Mesothelial cell of epicardium (in vitro differentiated cells): ENCODE data around the gene ARG2. TPM values are rescaled to one million over a fixed set of nuclear protein-coding genes. Genes with fewer than 3 reads are reported as not detected.

Source experiments
- DNase-seq, 2 experiments: peaks; one replicate each; pipeline ENCODE4 v3.0.0; 2021; ENCODE audit warnings: low spot score in 2 of 2; ENCODE audit not compliant: unreplicated experiment in 2 of 2
- H3K27ac Mint-ChIP-seq: 2 replicates; pipeline ENCODE4 v1.8.0; 2021; ENCODE audit warnings: mixed read lengths
- H3K27me3 Mint-ChIP-seq: 2 replicates; pipeline ENCODE4 v1.8.0; 2021; ENCODE audit warnings: low read depth, mixed read lengths
- H3K36me3 Mint-ChIP-seq: 2 replicates; pipeline ENCODE4 v1.8.0; 2021; ENCODE audit warnings: mixed read lengths
- H3K4me1 Mint-ChIP-seq: 2 replicates; pipeline ENCODE4 v1.8.0; 2021; ENCODE audit warnings: mixed read lengths
- H3K4me3 Mint-ChIP-seq: 2 replicates; pipeline ENCODE4 v1.8.0; 2021; ENCODE audit warnings: mild to moderate bottlenecking, moderate library complexity, mixed read lengths
- H3K9me3 Mint-ChIP-seq: 2 replicates; pipeline ENCODE4 v1.8.0; 2021; ENCODE audit warnings: mixed read lengths
- CTCF ChIP-seq: fragments of 200-600 bp; sonication (generic); IDR thresholded peaks from one replicate; pipeline ENCODE4 v1.5.0; 2021; ENCODE audit warnings: antibody characterized with exemption; ENCODE audit not compliant: unreplicated experiment
- total RNA-seq: library from RNA; stranded (reverse); gene quantifications from 3 replicates; pipeline ENCODE4 v1.2.1, GENCODE V29; 2021

Gene ARG2
- total RNA-seq, 1 donor from 2014 or later = 2.5 TPM

GRCh38 chr14:67666750-67667449 lies 47.2 kb downstream of the ARG2 start:
- peak; percentile 43 for TF ChIP-seq CTCF
- Mint-ChIP-seq H3K27ac (peak overlapping the region; percentile 84), H3K4me1 (no peaks in the 10 kb centered on the region), H3K27me3 (no peaks in the 10 kb centered on the region), H3K4me3 (no peak overlapping the region), H3K36me3 (peaks cover 7% of the 10 kb centered on the region), H3K9me3 (no peaks in the 10 kb centered on the region)
- DNase-seq = no peak

DNA sequence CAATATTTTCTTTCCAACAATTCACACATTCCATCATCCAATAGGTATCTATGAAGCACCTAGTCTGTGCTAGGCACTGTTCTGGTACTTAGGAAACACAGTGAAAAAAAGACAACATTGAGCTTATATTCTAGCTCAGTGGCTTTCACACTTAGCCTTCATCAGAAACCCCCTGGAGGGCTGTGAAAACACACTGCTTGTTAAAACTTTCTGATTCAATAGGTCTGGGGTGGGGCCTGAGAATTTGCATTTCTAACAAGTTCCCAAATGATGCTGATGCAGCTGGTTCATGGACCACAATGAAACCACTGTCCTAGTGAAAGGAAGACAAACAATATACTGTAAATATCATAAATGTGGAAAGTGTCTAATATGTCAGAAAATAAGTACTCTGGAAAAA lies 48.8 kb downstream of the ARG2 start:
- Mint-ChIP-seq H3K4me3 (no peak overlapping the region), H3K4me1 (peaks cover 9% of the 10 kb centered on the region), H3K27me3 (no peaks in the 10 kb centered on the region), H3K36me3 (no peaks in the 10 kb centered on the region), H3K27ac (no peak overlapping the region), H3K9me3 (no peaks in the 10 kb centered on the region)
- no peak for TF ChIP-seq CTCF
- DNase-seq = no peak

GRCh38 chr14:67673451-67673850 lies 53.7 kb downstream of the ARG2 start:
- Mint-ChIP-seq H3K4me3 (peak overlapping the region; percentile 96), H3K4me1 (peaks cover 14% of the 10 kb centered on the region), H3K27ac (peak overlapping the region; percentile 90), H3K36me3 (peaks cover 5% of the 10 kb centered on the region), H3K9me3 (no peaks in the 10 kb centered on the region), H3K27me3 (no peaks in the 10 kb centered on the region)
- no peak for TF ChIP-seq CTCF
- DNase-seq = no peak

- Mint-ChIP-seq H3K27me3 (no peaks in the 10 kb centered on the region), H3K27ac (peak overlapping the region; percentile 90), H3K4me3 (peak overlapping the region; percentile 96), H3K9me3 (no peaks in the 10 kb centered on the region), H3K4me1 (peaks cover 14% of the 10 kb centered on the region), H3K36me3 (peaks cover 5% of the 10 kb centered on the region)
- TF ChIP-seq CTCF = no peak
- DNase-seq = peak; percentile 60 to 83
Measured at GRCh38 chr14:67674139-67674479, 54.4 kb downstream of the ARG2 start.

DNA sequence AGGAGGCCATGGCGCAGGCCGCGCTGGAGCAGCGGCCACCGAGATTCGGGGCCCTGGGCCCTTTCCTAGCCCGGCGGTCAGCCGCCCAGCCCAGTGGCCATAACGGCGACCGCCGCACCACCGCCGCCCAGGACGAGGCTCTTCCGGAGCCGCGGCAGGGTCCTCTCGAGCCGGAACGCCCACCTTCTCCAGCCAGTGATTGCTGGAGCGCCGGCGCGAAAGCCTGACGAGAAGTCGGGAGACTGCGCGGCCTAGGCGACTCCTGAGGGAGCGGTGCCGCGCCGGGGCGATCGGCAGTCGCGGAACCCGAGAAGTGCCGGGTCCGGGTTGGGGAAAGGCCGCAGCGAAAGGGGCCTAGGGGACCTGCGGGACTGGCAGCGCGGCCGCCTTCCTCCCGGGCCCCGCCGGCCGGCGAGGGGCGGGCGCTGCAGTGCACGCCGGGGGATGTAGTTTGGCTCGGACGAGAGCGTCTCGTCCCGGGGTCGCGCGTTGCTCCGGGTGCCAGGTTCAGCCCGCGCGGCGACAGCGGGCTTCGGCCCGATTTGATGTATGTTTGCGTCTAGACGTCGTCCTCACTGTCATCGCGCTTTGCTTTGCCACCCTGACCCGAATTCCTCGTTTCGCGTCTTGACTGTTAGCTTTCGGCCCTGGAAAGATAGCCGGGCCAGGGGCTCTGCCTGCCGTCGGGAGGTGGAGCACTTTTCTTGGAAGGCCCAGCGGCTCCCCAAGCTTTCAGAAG lies 54.9 kb downstream of the ARG2 start, which contains the start of gene VTI1B:
VTI1B (minus strand) TSS at position 153 of the 739 bp plus-strand sequence; CDS start at position 10, 143 bp downstream.
- Mint-ChIP-seq H3K4me3 (peak within 1 kb of the TSS; percentile 96), H3K27me3 (no peaks in the 10 kb centered on the region), H3K27ac (peak within 1 kb of the TSS; percentile 99), H3K9me3 (no peaks in the 10 kb centered on the region), H3K36me3 (peaks cover 5% of the 10 kb centered on the region), H3K4me1 (peaks cover 14% of the 10 kb centered on the region)
- no peak for TF ChIP-seq CTCF
- peak; percentile 53 to 75 for DNase-seq
